Gastroesophageal sphincter (tissue), 4 donors: Measurements from ENCODE around the gene SELENOV. TPM values are rescaled to one million over a fixed set of nuclear protein-coding genes. Genes with fewer than 3 reads are reported as not detected.

Source experiments
- ATAC-seq: fragments of 150-250 bp; one replicate; pipeline ENCODE4 v1.9.1; 2016; ENCODE audit warnings: mild to moderate bottlenecking, moderate library complexity
- H3K27ac ChIP-seq, 4 donors: fragments of 200-600 bp; sonication (generic) in 3 of 4; 1 replicate in 3 of 4; 2 replicates in 1 of 4; pipeline ENCODE4 v1.5.1; 2016 to 2019
- H3K27me3 ChIP-seq: fragments of 200-600 bp; sonication (generic); one replicate; pipeline ENCODE4 v1.5.1; 2019
- H3K36me3 ChIP-seq, 2 donors: fragments of 200-600 bp; sonication (generic); one replicate each; pipeline ENCODE4 v1.5.1; 2019; ENCODE audit warnings: control low read depth in 1 of 2
- H3K4me1 ChIP-seq, 3 donors: fragments of 200-600 bp; sonication (generic); 1 replicate in 2 of 3; 2 replicates in 1 of 3; pipeline ENCODE4 v1.5.1; 2016 to 2019; ENCODE audit warnings: control low read depth in 2 of 3
- H3K4me3 ChIP-seq, 2 donors: fragments of 200-600 bp; sonication (generic); one replicate each; pipeline ENCODE4 v1.5.1; 2019; ENCODE audit warnings: mild to moderate bottlenecking in 1 of 2, moderate library complexity in 1 of 2
- H3K9me3 ChIP-seq, 3 donors: fragments of 200-600 bp; sonication (generic); one replicate each; pipeline ENCODE4 v1.5.1; 2017 to 2019; ENCODE audit warnings: control low read depth in 2 of 3
- CTCF ChIP-seq, 4 experiments: fragments of 200-600 bp in 2 of 4; fragments of 450-650 bp in 2 of 4; sonication (generic) in 1 of 4; IDR thresholded peaks; one replicate each; pipeline ENCODE4 v1.5.1; 2017 to 2019; ENCODE audit warnings: antibody characterized with exemption in 4 of 4, mild to moderate bottlenecking in 2 of 4, moderate library complexity in 2 of 4
- EP300 ChIP-seq: sonication (generic); formaldehyde crosslinking; IDR thresholded peaks from one replicate; pipeline ENCODE4 v1.6.1; 2017; ENCODE audit warnings: antibody characterized with exemption, mild to moderate bottlenecking
- POLR2A ChIP-seq, 2 donors: fragments of 450-650 bp; IDR thresholded peaks; one replicate each; pipeline ENCODE4 v1.6.1; 2017; ENCODE audit warnings: antibody characterized with exemption in 2 of 2, mild to moderate bottlenecking in 2 of 2, moderate library complexity in 1 of 2
- POLR2AphosphoS5 ChIP-seq: sonication (generic); formaldehyde crosslinking; IDR thresholded peaks from one replicate; pipeline ENCODE4 v1.6.1; 2017; ENCODE audit warnings: antibody characterized with exemption
- WGBS, 2 donors: methylation state at CpG; one replicate each; pipeline ENCODE4 v1.1.5; 2018; ENCODE audit warnings: low coverage in 1 of 2; 5-methylcytosine and 5-hydroxymethylcytosine counted together
- total RNA-seq, 4 donors: library from RNA; depleted of rRNA; stranded (reverse); fragments of >200 nt; gene quantifications; one replicate each; pipeline ENCODE4 v1.1.0, GENCODE V29; 2016

Gene SELENOV
- total RNA-seq, 4 donors from 2014 or later, result not detected

DNA sequence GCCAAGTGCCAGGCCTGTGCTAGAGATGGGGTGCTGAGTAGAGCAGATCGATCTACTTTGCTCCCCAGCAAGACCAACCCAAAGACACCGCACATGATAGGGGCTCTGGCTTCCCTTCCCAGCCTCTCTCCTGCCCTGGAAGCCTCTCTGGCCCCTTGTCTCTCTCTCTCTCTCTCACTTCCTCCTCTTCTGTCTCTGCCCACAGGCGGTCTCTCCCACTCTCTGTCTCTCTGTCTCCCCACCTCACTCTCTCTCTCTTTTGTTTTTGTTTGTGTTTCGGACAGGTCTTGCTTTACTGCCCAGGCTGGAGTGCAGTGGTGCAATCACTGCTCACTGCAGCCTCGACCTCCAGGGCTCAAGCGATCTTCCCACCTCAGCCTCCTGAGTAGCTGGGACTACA is 1.3 kb downstream of the SELENOV start:
- Histone ChIP-seq H3K27ac (no peak overlapping the region), H3K9me3 (no peaks in the 10 kb centered on the region), H3K36me3 (no peaks in the 10 kb centered on the region), H3K4me1 (peaks cover 0 to 21% (median 15%) of the 10 kb centered on the region in 3 donors), H3K4me3 (no peak overlapping the region), H3K27me3 (peaks cover 60% of the 10 kb centered on the region)
- TF ChIP-seq POLR2AphosphoS5, result no peak
- no peak for TF ChIP-seq POLR2A (IDR thresholded peaks at IDR 0.05)
- WGBS, 2 donors, result 48 to 66% methylated on average over 4 to 5 of the region's 6 CpGs
- no peak for ATAC-seq

GRCh38 chr19:39517432-39517831 is 2.5 kb downstream of the SELENOV start:
- no peaks in the 10 kb centered on the region for H3K9me3 ChIP-seq
- H3K36me3 ChIP-seq, result no peaks in the 10 kb centered on the region
- H3K4me3 ChIP-seq, result no peak overlapping the region
- TF ChIP-seq POLR2A (IDR thresholded peaks at IDR 0.05), result no peak
- TF ChIP-seq POLR2AphosphoS5, result no peak
- no peak for TF ChIP-seq EP300
- no peak for TF ChIP-seq CTCF (IDR thresholded peaks at IDR 0.05)
- 83 to 100% methylated on average over 2 to 3 of the region's 3 CpGs for WGBS, 2 donors
- H3K4me1 ChIP-seq, result peaks cover 0 to 21% (median 15%) of the 10 kb centered on the region in 3 donors
- peaks cover 49% of the 10 kb centered on the region for H3K27me3 ChIP-seq
- no peak overlapping the region for H3K27ac ChIP-seq
- no peak for ATAC-seq

DNA sequence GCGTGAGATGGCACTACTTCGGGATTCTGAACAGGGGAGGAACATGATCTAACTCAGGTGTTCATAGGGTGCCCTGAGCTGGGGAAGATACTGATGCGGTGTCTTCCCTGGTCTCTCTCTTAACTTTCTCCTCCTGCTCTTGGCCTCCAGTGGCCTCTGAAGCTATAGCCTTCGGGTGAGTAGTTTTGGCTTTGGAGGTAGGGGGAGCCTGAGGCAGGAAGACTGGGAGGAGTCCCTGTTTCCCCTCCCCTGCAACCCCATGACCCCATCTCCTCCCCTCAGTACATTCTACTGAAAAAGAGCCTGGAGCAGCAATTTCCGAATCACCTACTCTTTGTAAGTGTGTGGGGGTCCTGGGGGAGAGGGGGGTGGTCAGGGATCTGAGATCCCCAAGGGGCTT is 3.5 kb downstream of the SELENOV start:
- no peak overlapping the region for H3K27ac ChIP-seq
- no peaks in the 10 kb centered on the region for H3K9me3 ChIP-seq
- ATAC-seq, result no peak
- H3K4me3 ChIP-seq, result no peak overlapping the region
- TF ChIP-seq CTCF (IDR thresholded peaks at IDR 0.05), result no peak
- TF ChIP-seq POLR2A (IDR thresholded peaks at IDR 0.05), result no peak
- TF ChIP-seq POLR2AphosphoS5, result no peak
- TF ChIP-seq EP300, result no peak
- WGBS, 2 donors, result 56 to 67% methylated on average over 3 to 4 of the region's 5 CpGs
- H3K36me3 ChIP-seq, result no peaks in the 10 kb centered on the region
- H3K27me3 ChIP-seq, result peaks cover 38% of the 10 kb centered on the region
- peaks cover 0 to 21% (median 15%) of the 10 kb centered on the region in 3 donors for H3K4me1 ChIP-seq

- peaks cover 0 to 21% (median 15%) of the 10 kb centered on the region in 3 donors for H3K4me1 ChIP-seq
- H3K36me3 ChIP-seq, result no peaks in the 10 kb centered on the region
- H3K4me3 ChIP-seq, result no peak overlapping the region
- no peak for TF ChIP-seq POLR2AphosphoS5
- peaks cover 33% of the 10 kb centered on the region for H3K27me3 ChIP-seq
- H3K9me3 ChIP-seq, result no peaks in the 10 kb centered on the region
- no peak for ATAC-seq
- 61 to 82% methylated on average over 3 to 8 of the region's 9 CpGs for WGBS, 2 donors
- no peak overlapping the region for H3K27ac ChIP-seq
Observed at GRCh38 chr19:39518975-39519374, 4.0 kb downstream of the SELENOV start.

DNA sequence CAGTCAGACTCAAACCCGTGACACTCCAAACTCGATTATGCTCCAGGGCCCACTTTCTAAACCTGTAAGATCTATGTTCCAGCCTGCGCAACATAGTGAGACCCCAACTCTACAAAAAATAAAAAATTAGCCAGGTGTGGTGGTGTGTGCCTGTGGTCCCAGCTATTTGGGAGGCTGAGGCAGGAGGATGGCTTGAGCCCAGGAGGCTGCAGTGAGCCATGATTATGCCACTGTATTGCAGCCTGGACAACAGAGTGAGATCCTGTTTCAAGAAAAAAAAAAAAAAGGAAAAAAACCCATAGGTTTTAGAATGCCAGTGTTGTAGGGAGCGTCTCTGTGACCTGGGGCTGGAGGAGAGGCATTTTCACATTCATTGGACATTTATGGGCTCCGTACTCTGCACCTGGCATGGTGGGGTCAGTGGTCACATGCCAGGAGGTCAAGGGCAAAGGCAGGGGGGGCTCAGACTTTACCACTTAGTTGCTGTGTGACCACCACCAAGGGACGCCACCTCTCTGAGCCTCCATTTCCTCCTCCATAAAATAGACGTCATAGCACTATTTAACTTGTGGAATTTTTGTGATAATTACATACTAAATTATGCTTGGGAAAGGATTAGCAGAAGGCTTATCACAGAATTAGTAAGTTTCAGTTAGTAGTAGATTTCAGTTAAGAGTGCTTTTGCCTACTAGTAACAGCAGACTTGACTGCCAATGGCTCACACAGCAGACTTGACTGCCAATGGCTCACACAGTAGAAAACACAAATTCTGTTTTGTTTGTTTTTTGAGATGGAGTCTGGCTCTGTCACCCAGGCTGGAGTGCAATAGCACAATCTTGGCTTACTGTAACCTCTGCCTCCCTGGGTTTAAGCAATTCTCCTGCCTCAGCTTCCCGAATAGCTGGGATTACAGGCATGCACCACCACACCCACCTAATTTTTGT is 5.9 kb downstream of the SELENOV start:
- peaks cover 15% of the 10 kb centered on the region for H3K27me3 ChIP-seq
- H3K9me3 ChIP-seq, result no peaks in the 10 kb centered on the region
- no peak for TF ChIP-seq EP300
- no peak for TF ChIP-seq POLR2A (IDR thresholded peaks at IDR 0.05)
- no peak for TF ChIP-seq CTCF (IDR thresholded peaks at IDR 0.05)
- no peak for TF ChIP-seq POLR2AphosphoS5
- H3K27ac ChIP-seq, result no peak overlapping the region
- peaks cover 0 to 4% of the 10 kb centered on the region in 2 donors for H3K36me3 ChIP-seq
- ATAC-seq, result no peak
- 73 to 83% methylated on average over 4 to 5 of the region's 8 CpGs for WGBS, 2 donors
- no peak overlapping the region for H3K4me3 ChIP-seq
- peaks cover 0 to 5% (median 2%) of the 10 kb centered on the region in 3 donors for H3K4me1 ChIP-seq

- no peak for ATAC-seq
- peaks cover 0 to 13% of the 10 kb centered on the region in 2 donors for H3K36me3 ChIP-seq
- 79 to 90% methylated on average over 4 to 5 of the region's 8 CpGs for WGBS, 2 donors
- no peaks in the 10 kb centered on the region for H3K27me3 ChIP-seq
- H3K4me3 ChIP-seq, result no peak overlapping the region
- no peak for TF ChIP-seq POLR2AphosphoS5
- TF ChIP-seq POLR2A (IDR thresholded peaks at IDR 0.05), result no peak
- no peak for TF ChIP-seq CTCF (IDR thresholded peaks at IDR 0.05)
- TF ChIP-seq EP300, result no peak
- H3K4me1 ChIP-seq, result peaks cover 0 to 2% (median 0%) of the 10 kb centered on the region in 3 donors
- H3K27ac ChIP-seq, result no peak overlapping the region
- H3K9me3 ChIP-seq, result no peaks in the 10 kb centered on the region
Observed at GRCh38 chr19:39524495-39524894, 9.6 kb downstream of the SELENOV start.
